Tibial nerve (tissue), 3 donors: ENCODE results near the gene LMOD3.

ENCODE experiments used
- POLR2A ChIP-seq, 2 donors: fragments of 450-650 bp; IDR thresholded peaks; one replicate each; pipeline ENCODE4 v1.6.1; 2017; ENCODE audit warnings: antibody characterized with exemption in 2 of 2, mild to moderate bottlenecking in 2 of 2, moderate library complexity in 2 of 2
- TF ChIP-seq, protein P1 (sequence below), 5 experiments: fragments of 200-600 bp in 3 of 5; fragments of 450-650 bp in 2 of 5; sonication (generic) in 3 of 5; IDR thresholded peaks; one replicate each; pipeline ENCODE4 v1.5.1; 2016 to 2019; ENCODE audit warnings: antibody characterized with exemption in 5 of 5, mild to moderate bottlenecking in 3 of 5, moderate library complexity in 2 of 5

DNA sequence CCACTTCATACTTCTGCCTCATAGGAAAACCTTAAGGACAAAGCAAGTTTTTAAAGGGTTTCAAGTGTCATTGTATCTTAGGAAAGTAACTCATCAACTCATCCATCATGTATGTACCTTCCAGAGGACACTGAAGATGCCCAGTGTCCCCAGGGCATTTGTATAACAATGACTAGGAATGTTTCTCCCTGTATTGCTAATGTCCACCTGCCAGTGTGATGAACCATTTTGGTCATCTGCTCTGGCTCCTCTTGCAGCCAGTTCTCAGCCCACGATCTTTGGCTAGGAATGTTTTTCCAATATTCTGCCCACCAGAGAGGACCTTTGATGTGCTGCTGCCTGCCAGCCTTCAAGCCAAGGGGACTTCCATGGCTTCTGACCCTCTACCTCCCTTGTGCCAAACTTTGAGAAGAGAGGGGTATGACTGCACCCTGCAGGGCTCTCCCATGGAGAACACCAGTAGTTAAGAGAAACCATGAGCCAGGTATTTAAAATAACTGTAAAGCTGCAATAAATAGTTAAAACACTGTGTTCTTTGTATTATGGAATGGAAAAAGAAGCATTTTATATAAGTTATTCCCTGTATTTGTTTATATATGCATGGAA, 11.4 kb downstream of the LMOD3 start:
- TF ChIP-seq POLR2A (IDR thresholded peaks at IDR 0.05): no peak
- TF ChIP-seq, protein P1, sequence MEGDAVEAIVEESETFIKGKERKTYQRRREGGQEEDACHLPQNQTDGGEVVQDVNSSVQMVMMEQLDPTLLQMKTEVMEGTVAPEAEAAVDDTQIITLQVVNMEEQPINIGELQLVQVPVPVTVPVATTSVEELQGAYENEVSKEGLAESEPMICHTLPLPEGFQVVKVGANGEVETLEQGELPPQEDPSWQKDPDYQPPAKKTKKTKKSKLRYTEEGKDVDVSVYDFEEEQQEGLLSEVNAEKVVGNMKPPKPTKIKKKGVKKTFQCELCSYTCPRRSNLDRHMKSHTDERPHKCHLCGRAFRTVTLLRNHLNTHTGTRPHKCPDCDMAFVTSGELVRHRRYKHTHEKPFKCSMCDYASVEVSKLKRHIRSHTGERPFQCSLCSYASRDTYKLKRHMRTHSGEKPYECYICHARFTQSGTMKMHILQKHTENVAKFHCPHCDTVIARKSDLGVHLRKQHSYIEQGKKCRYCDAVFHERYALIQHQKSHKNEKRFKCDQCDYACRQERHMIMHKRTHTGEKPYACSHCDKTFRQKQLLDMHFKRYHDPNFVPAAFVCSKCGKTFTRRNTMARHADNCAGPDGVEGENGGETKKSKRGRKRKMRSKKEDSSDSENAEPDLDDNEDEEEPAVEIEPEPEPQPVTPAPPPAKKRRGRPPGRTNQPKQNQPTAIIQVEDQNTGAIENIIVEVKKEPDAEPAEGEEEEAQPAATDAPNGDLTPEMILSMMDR (IDR thresholded peaks at IDR 0.05): no peak
